Osteoblast (primary cell): ENCODE measurements around the gene RPL13. TPM values are rescaled to one million over a fixed set of nuclear protein-coding genes. Genes with fewer than 3 reads are reported as not detected.

ENCODE experiments used
- DNase-seq: peaks from one replicate; pipeline ENCODE4 v3.0.0; 2011; ENCODE audit warnings: low spot score, mixed read lengths; ENCODE audit not compliant: insufficient read length; ENCODE audit errors: missing footprints
- H2AFZ ChIP-seq: 2 replicates; pipeline ENCODE4 v1.6.0; 2011; ENCODE audit warnings: mild to moderate bottlenecking, low read length
- H3K27ac ChIP-seq: 2 replicates; pipeline ENCODE4 v1.5.1; 2011; ENCODE audit warnings: mild to moderate bottlenecking, low read depth, low read length, moderate library complexity
- H3K27me3 ChIP-seq: 2 replicates; pipeline ENCODE4 v1.6.0; 2012; ENCODE audit warnings: mild to moderate bottlenecking, control low read depth, inconsistent platforms, low read length, moderate library complexity; ENCODE audit not compliant: insufficient read depth
- H3K36me3 ChIP-seq: 2 replicates; pipeline ENCODE4 v1.5.1; 2011; ENCODE audit warnings: mild to moderate bottlenecking, low read length, control low read depth, moderate library complexity; ENCODE audit not compliant: insufficient read depth
- H3K4me1 ChIP-seq: 2 replicates; pipeline ENCODE4 v1.5.1; 2011; ENCODE audit warnings: mild to moderate bottlenecking, low read length, control low read depth, moderate library complexity; ENCODE audit not compliant: insufficient read depth
- H3K4me2 ChIP-seq: 2 replicates; pipeline ENCODE4 v1.6.0; 2011; ENCODE audit warnings: mild to moderate bottlenecking, low read length; ENCODE audit not compliant: insufficient read depth
- H3K4me3 ChIP-seq: fragments of 200-600 bp; sonication (generic); 3 replicates; pipeline ENCODE4 v1.5.1; 2012; ENCODE audit warnings: mild to moderate bottlenecking, low read length, inconsistent platforms; ENCODE audit not compliant: insufficient read depth
- H3K79me2 ChIP-seq: 2 replicates; pipeline ENCODE4 v1.6.0; 2012; ENCODE audit warnings: mild to moderate bottlenecking, low read length, control low read depth, inconsistent platforms; ENCODE audit not compliant: insufficient read depth
- H3K9me3 ChIP-seq: 2 replicates; pipeline ENCODE4 v1.5.1; 2011; ENCODE audit warnings: low read depth, low read length, control low read depth
- H4K20me1 ChIP-seq: 2 replicates; pipeline ENCODE4 v1.6.0; 2012; ENCODE audit warnings: mild to moderate bottlenecking, low read length, control low read depth; ENCODE audit not compliant: insufficient read depth
- total RNA-seq: library from RNA; depleted of rRNA; stranded (reverse); fragments of >200 nt; gene quantifications from 2 replicates; pipeline ENCODE4 v1.2.3, GENCODE V29; 2012
- TF ChIP-seq, protein P1 (sequence below): IDR thresholded peaks from 2 replicates; pipeline ENCODE4 v1.5.1; 2011; ENCODE audit warnings: mild to moderate bottlenecking, low read depth, low read length, moderate library complexity; ENCODE audit errors: extremely low read depth

RPL13 gene
- total RNA-seq, 1 donor: 2,112 TPM

DNA sequence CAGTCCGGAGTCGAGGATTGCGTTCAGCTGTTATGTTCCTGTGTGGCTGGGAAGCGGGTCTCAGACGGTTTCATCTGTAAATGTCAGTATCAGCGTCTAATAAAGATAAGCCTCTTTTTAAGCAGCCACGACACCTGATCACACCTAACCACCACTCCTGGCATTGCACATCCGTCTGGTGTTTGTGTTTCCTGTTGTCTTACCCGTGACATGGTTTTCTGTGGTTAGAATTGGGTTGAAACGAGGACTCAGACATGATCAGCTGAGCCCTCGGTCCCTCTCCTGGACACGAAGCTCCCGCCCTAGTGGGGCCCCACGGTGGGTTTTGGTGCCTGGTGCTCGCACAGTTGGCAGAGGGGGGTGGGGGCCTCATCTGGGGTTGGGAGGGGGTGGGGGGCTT lies 33.4 kb downstream of the RPL13 start:
- H3K27ac ChIP-seq: no peak overlapping the region
- H3K27me3 ChIP-seq: no peaks in the 10 kb centered on the region
- no peak overlapping the region for H2AFZ ChIP-seq
- no peak for DNase-seq
- H3K4me3 ChIP-seq: no peak overlapping the region
- no peaks in the 10 kb centered on the region for H3K4me1 ChIP-seq
- no peak overlapping the region for H3K4me2 ChIP-seq
- TF ChIP-seq, protein P1, sequence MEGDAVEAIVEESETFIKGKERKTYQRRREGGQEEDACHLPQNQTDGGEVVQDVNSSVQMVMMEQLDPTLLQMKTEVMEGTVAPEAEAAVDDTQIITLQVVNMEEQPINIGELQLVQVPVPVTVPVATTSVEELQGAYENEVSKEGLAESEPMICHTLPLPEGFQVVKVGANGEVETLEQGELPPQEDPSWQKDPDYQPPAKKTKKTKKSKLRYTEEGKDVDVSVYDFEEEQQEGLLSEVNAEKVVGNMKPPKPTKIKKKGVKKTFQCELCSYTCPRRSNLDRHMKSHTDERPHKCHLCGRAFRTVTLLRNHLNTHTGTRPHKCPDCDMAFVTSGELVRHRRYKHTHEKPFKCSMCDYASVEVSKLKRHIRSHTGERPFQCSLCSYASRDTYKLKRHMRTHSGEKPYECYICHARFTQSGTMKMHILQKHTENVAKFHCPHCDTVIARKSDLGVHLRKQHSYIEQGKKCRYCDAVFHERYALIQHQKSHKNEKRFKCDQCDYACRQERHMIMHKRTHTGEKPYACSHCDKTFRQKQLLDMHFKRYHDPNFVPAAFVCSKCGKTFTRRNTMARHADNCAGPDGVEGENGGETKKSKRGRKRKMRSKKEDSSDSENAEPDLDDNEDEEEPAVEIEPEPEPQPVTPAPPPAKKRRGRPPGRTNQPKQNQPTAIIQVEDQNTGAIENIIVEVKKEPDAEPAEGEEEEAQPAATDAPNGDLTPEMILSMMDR: no peak
- no peaks in the 10 kb centered on the region for H3K9me3 ChIP-seq
- H3K36me3 ChIP-seq: no peaks in the 10 kb centered on the region
- H4K20me1 ChIP-seq: no peaks in the 10 kb centered on the region
- no peaks in the 10 kb centered on the region for H3K79me2 ChIP-seq

DNA sequence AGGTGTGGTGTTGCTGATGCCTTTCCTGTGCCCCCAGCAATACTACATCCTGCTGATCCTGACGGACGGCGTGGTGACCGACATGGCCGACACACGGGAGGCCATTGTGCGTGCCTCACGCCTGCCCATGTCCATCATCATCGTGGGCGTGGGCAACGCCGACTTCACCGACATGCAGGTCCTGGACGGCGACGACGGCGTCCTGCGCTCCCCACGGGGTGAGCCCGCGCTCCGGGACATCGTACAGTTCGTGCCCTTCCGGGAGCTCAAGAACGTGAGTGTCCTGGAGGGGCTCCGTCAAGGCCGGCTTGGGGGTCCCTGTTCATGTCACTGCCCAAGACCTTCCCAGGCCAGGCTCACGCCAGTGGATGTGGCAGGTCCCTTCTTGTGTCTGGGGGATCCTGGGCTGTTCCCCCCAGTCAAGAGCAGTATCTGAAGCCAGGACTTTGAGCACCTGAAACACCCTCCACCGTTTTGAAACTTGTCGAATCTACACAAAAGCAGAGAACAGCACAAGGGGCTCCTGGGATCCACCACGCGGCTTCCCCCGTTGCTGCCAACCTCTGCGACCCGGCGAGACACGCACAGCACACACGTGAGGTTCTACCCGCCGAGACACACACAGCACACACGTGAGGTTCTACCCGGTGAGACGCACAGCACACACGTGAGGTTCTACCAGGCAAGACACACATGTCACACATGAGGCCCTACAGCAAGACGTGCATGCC lies 35.0 kb downstream of the RPL13 start:
- Histone ChIP-seq H4K20me1 (no peaks in the 10 kb centered on the region), H3K4me1 (no peaks in the 10 kb centered on the region), H3K27ac (no peak overlapping the region), H3K9me3 (no peaks in the 10 kb centered on the region), H3K27me3 (no peaks in the 10 kb centered on the region), H3K4me3 (no peak overlapping the region), H3K79me2 (no peaks in the 10 kb centered on the region), H3K4me2 (no peak overlapping the region), H3K36me3 (no peaks in the 10 kb centered on the region), H2AFZ (no peak overlapping the region)
- TF ChIP-seq, protein P1: no peak
- DNase-seq: no peak

DNA sequence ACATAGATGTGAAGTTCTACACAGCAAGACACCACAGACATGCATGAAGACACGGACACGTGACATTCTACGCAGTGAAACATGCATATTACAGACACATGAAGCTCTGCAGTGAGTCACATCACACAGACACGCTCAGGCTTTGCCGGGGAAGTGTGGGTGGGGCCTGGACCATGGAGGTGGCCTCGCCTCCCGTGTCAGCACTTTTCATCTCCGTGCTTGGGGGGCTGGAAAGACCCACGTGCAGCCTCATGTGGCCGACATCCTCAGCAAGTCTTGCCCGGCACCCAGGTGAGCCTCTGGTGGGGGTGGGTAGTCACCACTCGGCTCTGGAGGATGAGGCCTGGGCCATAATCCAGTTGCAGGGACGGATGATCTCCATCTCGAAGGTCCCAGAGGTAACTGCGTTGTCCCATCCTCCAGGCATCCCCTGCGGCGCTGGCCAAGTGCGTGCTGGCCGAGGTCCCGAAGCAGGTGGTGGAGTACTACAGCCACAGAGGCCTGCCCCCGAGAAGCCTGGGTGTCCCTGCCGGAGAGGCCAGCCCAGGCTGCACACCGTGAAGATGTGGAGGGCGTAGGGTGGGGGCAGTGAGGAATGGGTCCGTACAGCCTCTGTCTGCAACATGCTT lies 35.7 kb downstream of the RPL13 start:
- Histone ChIP-seq H3K4me1 (no peaks in the 10 kb centered on the region), H3K36me3 (no peaks in the 10 kb centered on the region), H3K9me3 (no peaks in the 10 kb centered on the region), H3K79me2 (no peaks in the 10 kb centered on the region), H4K20me1 (no peaks in the 10 kb centered on the region), H3K27ac (no peak overlapping the region), H2AFZ (no peak overlapping the region), H3K4me2 (no peak overlapping the region), H3K27me3 (no peaks in the 10 kb centered on the region), H3K4me3 (no peak overlapping the region)
- TF ChIP-seq, protein P1: no peak
- DNase-seq: no peak

DNA sequence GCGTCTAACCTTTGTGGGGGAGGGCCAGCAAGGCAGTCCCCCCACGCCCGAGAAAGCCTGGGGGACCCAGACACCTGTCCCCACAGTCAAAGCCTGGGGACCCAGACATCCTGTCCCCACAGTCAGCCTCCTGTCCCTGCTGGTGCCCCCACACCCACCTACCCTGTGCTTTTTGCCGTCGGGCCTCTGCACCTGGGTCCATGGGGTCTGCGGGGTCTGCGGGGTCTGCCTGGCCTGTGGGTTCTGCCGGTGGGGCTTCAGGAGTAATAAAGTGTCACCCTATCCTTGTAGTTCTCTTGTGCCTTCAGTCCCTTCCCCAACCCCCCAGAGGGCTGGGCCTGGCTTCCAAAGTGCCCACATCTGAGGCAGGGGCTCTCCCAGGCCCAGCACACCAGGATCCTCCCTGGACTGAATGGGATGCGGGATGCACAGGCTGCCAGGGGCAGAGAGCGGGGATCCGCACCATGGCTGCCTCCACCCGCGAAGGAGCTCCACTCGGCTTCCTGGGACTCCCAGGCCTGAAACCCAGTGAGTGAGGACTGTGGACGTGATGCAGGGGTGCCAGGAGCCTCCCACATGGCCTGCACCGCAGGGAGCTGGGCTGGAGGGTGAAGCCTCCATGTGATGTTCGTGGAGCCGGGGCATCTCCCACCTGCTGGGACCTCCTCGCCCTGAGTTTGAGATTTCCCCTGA lies 36.6 kb downstream of the RPL13 start:
- TF ChIP-seq, protein P1: no peak
- H3K27me3 ChIP-seq: no peaks in the 10 kb centered on the region

More for the DNA sequence above, 36.6 kb downstream of the RPL13 start:
- peak; percentile 88 for DNase-seq
- H4K20me1 ChIP-seq: no peaks in the 10 kb centered on the region
- peaks cover 5% of the 10 kb centered on the region for H3K4me1 ChIP-seq
- H3K36me3 ChIP-seq: no peaks in the 10 kb centered on the region
- H3K79me2 ChIP-seq: no peaks in the 10 kb centered on the region
- H3K27ac ChIP-seq: no peak overlapping the region
- H3K4me3 ChIP-seq: no peak overlapping the region
- no peak overlapping the region for H3K4me2 ChIP-seq
- H3K9me3 ChIP-seq: no peaks in the 10 kb centered on the region
- H2AFZ ChIP-seq: no peak overlapping the region
